Suprapubic skin (tissue), 4 donors: ENCODE data around the gene RBMS3.

Experiments
- CTCF ChIP-seq, 2 donors: fragments of 200-600 bp in 1 of 2; fragments of 450-650 bp in 1 of 2; sonication (generic) in 1 of 2; IDR thresholded peaks; one replicate each; pipeline ENCODE4 v1.5.1; 2016 to 2019; ENCODE audit warnings: antibody characterized with exemption in 2 of 2, mild to moderate bottlenecking in 1 of 2, moderate library complexity in 1 of 2
- EP300 ChIP-seq: sonication (generic); formaldehyde crosslinking; IDR thresholded peaks from one replicate; pipeline ENCODE4 v1.6.1; 2017; ENCODE audit warnings: antibody characterized with exemption
- POLR2A ChIP-seq, 2 donors: fragments of 450-650 bp; IDR thresholded peaks; one replicate each; pipeline ENCODE4 v1.6.1; 2017; ENCODE audit warnings: antibody characterized with exemption in 2 of 2, mild to moderate bottlenecking in 2 of 2, moderate library complexity in 2 of 2
- POLR2AphosphoS5 ChIP-seq, 3 donors: sonication (generic); formaldehyde crosslinking; IDR thresholded peaks; one replicate each; pipeline ENCODE4 v1.6.1; 2017; ENCODE audit warnings: antibody characterized with exemption in 3 of 3

GRCh38 chr3:29414468-29415224 lies 133.8 kb downstream of the RBMS3 start:
- TF ChIP-seq CTCF (IDR thresholded peaks at IDR 0.05) (no peak), POLR2A (IDR thresholded peaks at IDR 0.05) (no peak), POLR2AphosphoS5 (IDR thresholded peaks at IDR 0.05) (no peak), EP300 (no peak)
